Activated T-cell treated with anti-CD3 and anti-CD28 coated beads, Interleukin-2, amount 50 U/mL, for 24 hours (primary cell): ENCODE results near the gene NDUFAF3.
"Not testable (repeated sequence)": the region's sequence is repeated elsewhere in the genome, so short reads cannot be mapped to it uniquely, and the experiment has no call there.

Experiments used
- DNase-seq: peaks from one replicate; pipeline ENCODE4 v3.0.0-alpha.2; 2020
- H3K27ac Mint-ChIP-seq: 2 replicates; pipeline ENCODE4 v1.8.0; 2020; ENCODE audit warnings: mild to moderate bottlenecking, mixed read lengths
- H3K27me3 Mint-ChIP-seq: 2 replicates; pipeline ENCODE4 v1.8.0; 2020; ENCODE audit warnings: mixed read lengths
- H3K36me3 Mint-ChIP-seq: 2 replicates; pipeline ENCODE4 v1.8.0; 2020; ENCODE audit warnings: low read depth, mixed read lengths
- H3K4me1 Mint-ChIP-seq: 2 replicates; pipeline ENCODE4 v1.8.0; 2020; ENCODE audit warnings: low read depth, mixed read lengths
- H3K4me3 Mint-ChIP-seq: 2 replicates; pipeline ENCODE4 v1.8.0; 2020; ENCODE audit warnings: mild to moderate bottlenecking, moderate library complexity, mixed read lengths
- H3K9me3 Mint-ChIP-seq: 2 replicates; pipeline ENCODE4 v1.8.0; 2020; ENCODE audit warnings: mixed read lengths

Gene NDUFAF3

DNA sequence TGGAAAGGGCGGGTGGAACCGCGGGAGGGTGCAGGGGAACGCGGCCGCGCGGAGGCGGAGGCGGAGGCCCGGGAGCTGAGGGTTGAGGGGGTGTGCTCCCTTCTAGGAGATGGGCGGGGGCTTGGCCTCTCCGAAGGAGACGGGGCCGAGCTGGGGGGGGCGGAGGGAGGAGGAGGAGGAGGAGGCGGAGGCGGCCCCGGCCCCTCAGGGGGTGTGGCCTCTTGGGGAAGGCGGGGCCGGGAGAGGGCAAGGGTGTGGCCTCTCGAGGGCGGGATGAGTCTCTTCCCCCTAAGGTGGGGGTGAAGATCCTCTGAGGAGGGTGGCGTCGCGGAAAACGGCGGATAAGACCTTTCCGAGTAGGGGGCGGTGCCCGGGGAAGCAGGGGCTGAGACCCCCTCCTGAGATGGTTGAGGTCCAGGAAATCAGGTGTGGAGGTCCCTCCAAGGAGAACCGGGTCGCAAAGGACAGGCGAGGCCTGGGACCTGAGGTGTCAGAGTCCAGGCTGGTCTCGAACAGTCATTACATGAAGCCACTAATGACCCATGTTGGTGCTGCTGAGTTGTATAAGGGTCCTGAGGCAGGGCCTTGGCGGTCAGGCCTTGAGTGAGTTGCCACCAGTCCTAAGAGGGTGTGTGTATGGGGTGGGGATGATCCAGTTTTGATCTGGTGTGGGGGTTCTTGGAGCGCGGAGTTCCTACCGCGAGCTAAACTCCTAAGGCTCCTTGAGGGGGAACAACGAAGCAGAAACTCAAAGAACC lies 14.0 kb upstream of the NDUFAF3 start:
- no peaks in the 10 kb centered on the region for H3K27me3 Mint-ChIP-seq
- peak overlapping the region; percentile 97 for H3K4me3 Mint-ChIP-seq
- H3K9me3 Mint-ChIP-seq: no peaks in the 10 kb centered on the region
- H3K36me3 Mint-ChIP-seq: peaks cover 52% of the 10 kb centered on the region
- peak overlapping the region; percentile 100 for H3K27ac Mint-ChIP-seq
- H3K4me1 Mint-ChIP-seq: peaks cover 33% of the 10 kb centered on the region
- DNase-seq: peak; percentile 92

- DNase-seq, H3K9me3 Mint-ChIP-seq, H3K27me3 Mint-ChIP-seq: not testable (repeated sequence)
- Mint-ChIP-seq H3K4me1 (peaks cover 33% of the 10 kb centered on the region), H3K4me3 (peak overlapping the region; percentile 97), H3K27ac (peak overlapping the region; percentile 100), H3K36me3 (peaks cover 59% of the 10 kb centered on the region)
These were observed 13.3 kb upstream of the NDUFAF3 start for GRCh38 chr3:49008627-49009026.

GRCh38 chr3:49009396-49009795 lies 12.5 kb upstream of the NDUFAF3 start:
- DNase-seq: no peak
- H3K9me3 Mint-ChIP-seq: no peaks in the 10 kb centered on the region
- H3K27ac Mint-ChIP-seq: peak overlapping the region; percentile 18
- peaks cover 67% of the 10 kb centered on the region for H3K36me3 Mint-ChIP-seq
- peaks cover 33% of the 10 kb centered on the region for H3K4me1 Mint-ChIP-seq
- H3K27me3 Mint-ChIP-seq: no peaks in the 10 kb centered on the region
- no peak overlapping the region for H3K4me3 Mint-ChIP-seq

GRCh38 chr3:49012441-49013017 lies 9.4 kb upstream of the NDUFAF3 start:
- Mint-ChIP-seq H3K9me3 (no peaks in the 10 kb centered on the region), H3K4me3 (no peak overlapping the region), H3K36me3 (peaks cover 83% of the 10 kb centered on the region), H3K27me3 (no peaks in the 10 kb centered on the region), H3K4me1 (peaks cover 27% of the 10 kb centered on the region), H3K27ac (peak overlapping the region; percentile 57)
- no peak for DNase-seq

DNA sequence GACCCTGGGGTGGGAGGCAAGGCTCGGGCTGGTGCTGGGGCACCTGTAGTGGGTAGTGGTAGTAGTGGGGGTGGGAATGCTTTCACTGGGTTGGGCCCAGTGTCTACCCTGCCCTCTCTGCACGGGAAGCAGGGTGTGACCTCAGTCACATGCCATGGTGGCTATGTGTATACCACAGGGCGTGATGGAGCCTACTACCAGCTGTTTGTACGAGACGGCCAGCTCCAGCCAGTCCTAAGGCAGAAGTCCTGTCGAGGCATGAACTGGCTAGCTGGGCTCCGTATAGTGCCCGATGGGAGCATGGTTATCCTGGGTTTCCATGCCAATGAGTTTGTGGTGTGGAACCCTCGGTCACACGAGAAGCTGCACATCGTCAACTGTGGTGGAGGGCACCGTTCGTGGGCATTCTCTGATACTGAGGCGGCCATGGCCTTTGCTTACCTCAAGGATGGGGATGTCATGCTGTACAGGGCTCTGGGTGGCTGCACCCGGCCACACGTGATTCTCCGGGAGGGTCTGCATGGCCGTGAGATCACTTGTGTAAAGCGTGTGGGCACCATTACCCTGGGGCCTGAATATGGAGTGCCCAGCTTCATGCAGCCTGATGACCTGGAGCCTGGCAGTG lies 8.7 kb upstream of the NDUFAF3 start:
- H3K27ac Mint-ChIP-seq: peak overlapping the region; percentile 57
- DNase-seq: no peak
- H3K27me3 Mint-ChIP-seq: no peaks in the 10 kb centered on the region
- H3K36me3 Mint-ChIP-seq: peaks cover 78% of the 10 kb centered on the region
- H3K9me3 Mint-ChIP-seq: no peaks in the 10 kb centered on the region
- no peak overlapping the region for H3K4me3 Mint-ChIP-seq
- peaks cover 27% of the 10 kb centered on the region for H3K4me1 Mint-ChIP-seq

- no peaks in the 10 kb centered on the region for H3K9me3 Mint-ChIP-seq
- H3K36me3 Mint-ChIP-seq: peaks cover 78% of the 10 kb centered on the region
- no peaks in the 10 kb centered on the region for H3K27me3 Mint-ChIP-seq
- DNase-seq: peak; percentile 66
- peaks cover 25% of the 10 kb centered on the region for H3K4me1 Mint-ChIP-seq
- H3K27ac Mint-ChIP-seq: peak overlapping the region; percentile 44
- H3K4me3 Mint-ChIP-seq: no peak overlapping the region
These were observed 7.9 kb upstream of the NDUFAF3 start for GRCh38 chr3:49013738-49014660.

DNA sequence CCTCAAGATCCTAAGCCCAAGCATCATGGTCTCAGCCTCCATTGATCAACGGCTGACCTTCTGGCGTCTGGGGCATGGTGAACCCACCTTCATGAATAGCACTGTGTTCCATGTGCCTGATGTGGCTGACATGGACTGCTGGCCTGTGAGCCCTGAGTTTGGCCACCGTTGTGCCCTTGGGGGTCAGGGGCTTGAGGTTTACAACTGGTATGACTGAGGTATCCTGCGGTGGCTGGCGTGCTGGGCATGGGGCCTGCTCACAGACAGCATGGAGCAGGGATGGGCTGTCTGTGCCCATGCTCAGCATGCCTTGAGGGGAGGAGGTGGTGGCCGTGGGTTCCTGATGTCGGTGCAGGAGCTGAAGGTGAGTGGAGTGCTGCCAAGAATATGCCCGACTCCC lies 6.8 kb upstream of the NDUFAF3 start:
- no peaks in the 10 kb centered on the region for H3K27me3 Mint-ChIP-seq
- H3K27ac Mint-ChIP-seq: peak overlapping the region; percentile 59
- H3K4me3 Mint-ChIP-seq: no peak overlapping the region
- peaks cover 27% of the 10 kb centered on the region for H3K4me1 Mint-ChIP-seq
- no peaks in the 10 kb centered on the region for H3K9me3 Mint-ChIP-seq
- no peak for DNase-seq
- H3K36me3 Mint-ChIP-seq: peaks cover 77% of the 10 kb centered on the region

- Mint-ChIP-seq H3K4me1 (peaks cover 30% of the 10 kb centered on the region), H3K9me3 (no peaks in the 10 kb centered on the region), H3K27me3 (no peaks in the 10 kb centered on the region), H3K27ac (peak overlapping the region; percentile 46), H3K4me3 (no peak overlapping the region), H3K36me3 (peaks cover 81% of the 10 kb centered on the region)
- DNase-seq: no peak
These were observed 6.2 kb upstream of the NDUFAF3 start for GRCh38 chr3:49015765-49016164.

DNA sequence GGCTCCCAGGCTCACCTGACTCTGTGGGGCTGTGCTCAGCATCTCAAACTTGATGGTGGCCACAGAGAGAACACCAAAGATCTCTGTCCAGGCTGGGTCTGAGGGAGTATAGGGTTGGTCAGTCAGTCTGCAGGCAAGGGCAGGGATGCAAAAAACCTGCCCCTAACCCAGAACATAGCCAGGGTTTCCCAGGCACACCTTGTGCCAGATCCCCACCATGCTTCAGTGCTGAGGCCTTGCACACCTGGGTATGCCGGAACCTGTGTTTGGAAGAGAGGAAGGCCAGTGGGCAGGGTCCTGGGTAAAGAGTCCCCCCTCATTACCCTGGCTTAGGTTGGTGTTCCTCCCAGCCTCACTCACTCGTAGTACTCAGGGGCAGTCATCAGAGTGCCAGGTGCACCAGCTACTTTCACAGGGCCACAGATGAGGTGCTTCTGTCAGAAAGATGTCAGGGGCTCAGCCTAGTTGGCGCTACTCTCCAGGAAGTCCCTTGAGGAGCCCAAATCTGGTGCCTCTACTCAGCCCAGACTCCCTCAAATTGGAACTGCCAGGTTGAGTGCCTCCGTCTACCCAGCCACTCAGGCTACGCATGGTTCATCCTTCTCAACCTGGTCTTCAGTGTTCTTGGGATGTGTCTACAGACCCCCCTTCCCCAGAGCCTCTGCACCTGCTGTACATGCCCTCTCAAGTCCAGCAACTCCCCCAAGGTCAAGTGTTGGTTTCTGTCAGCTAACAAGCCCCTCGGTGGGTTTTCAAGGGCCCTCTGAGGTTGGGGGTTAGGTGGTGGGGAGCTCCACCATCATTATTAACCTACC lies 5.3 kb upstream of the NDUFAF3 start:
- H3K4me1 Mint-ChIP-seq: peaks cover 30% of the 10 kb centered on the region
- H3K4me3 Mint-ChIP-seq: peak overlapping the region; percentile 90
- H3K27me3 Mint-ChIP-seq: no peaks in the 10 kb centered on the region

GRCh38 chr3:49017229-49017970 lies 4.5 kb upstream of the NDUFAF3 start:
- peak overlapping the region; percentile 90 for H3K4me3 Mint-ChIP-seq
- H3K4me1 Mint-ChIP-seq: peaks cover 26% of the 10 kb centered on the region
- no peaks in the 10 kb centered on the region for H3K27me3 Mint-ChIP-seq
- H3K9me3 Mint-ChIP-seq: no peaks in the 10 kb centered on the region
- H3K27ac Mint-ChIP-seq: peak overlapping the region; percentile 73
- H3K36me3 Mint-ChIP-seq: peaks cover 74% of the 10 kb centered on the region
- peak; percentile 45 for DNase-seq

More for the DNA sequence above, 5.3 kb upstream of the NDUFAF3 start:
- H3K9me3 Mint-ChIP-seq: no peaks in the 10 kb centered on the region
- peaks cover 79% of the 10 kb centered on the region for H3K36me3 Mint-ChIP-seq
- peak overlapping the region; percentile 46 for H3K27ac Mint-ChIP-seq
- no peak for DNase-seq

DNA sequence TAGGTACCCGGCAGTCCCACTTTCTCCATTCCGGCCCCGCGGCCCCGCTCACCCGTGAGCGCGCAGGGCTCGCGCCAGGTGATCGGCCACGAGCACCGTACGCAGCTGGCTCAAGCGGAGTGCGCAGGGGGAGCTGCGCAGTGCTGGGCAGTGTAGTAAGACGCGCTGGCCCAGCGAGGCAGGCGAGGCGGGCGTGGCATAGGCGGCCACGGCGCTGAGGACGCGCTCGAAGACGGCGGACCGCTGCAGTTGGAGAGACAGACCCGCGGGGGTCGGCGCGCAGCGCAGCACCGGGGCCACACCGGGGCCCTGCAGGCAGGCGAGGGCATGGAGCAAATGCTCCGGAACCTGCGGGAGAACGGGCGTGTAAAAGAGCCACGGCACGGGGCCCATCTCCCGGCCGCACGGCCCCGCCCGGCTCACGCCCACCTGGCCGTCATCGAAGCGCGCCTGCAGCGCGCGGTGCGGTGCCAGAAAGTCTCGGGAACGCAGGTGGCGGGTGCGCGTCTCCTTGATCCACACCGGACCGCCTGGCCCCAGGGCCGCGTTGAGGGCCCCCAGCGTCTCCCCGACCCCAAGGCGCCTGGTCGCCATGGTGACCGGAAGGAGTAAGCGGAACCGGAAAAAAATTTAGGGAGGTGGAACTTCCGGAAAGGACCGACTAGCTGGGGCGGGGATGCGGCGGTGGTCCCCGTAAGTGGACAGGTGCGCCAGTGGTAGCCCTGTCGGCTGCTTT lies 3.8 kb upstream of the NDUFAF3 start, which contains the start of gene DALRD3:
TSS of gene DALRD3 (minus strand) at position 610 of the 736 bp plus-strand sequence. CDS start at position 594, 16 bp downstream.
- peak within 1 kb of the TSS; percentile 89 for H3K27ac Mint-ChIP-seq
- peaks cover 30% of the 10 kb centered on the region for H3K4me1 Mint-ChIP-seq
- H3K9me3 Mint-ChIP-seq: no peaks in the 10 kb centered on the region
- no peaks in the 10 kb centered on the region for H3K27me3 Mint-ChIP-seq
- peak within 1 kb of the TSS; percentile 90 for H3K4me3 Mint-ChIP-seq
- DNase-seq: peak; percentile 80
- H3K36me3 Mint-ChIP-seq: peaks cover 74% of the 10 kb centered on the region

DNA sequence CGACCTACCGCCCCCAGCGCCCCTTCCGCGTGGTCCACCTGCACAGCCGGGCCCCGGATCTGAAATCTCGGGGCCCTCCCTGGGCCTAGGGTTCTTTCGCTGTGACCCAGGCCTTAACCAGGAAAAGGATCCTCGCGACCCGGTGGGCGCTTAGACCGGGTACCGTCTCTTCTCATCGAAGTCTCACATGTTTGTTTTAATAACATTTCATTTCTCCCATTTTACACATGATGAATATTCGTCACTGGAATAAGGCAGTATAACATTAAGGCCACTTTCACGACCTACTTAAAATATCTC lies 3.3 kb upstream of the NDUFAF3 start:
- peak overlapping the region; percentile 90 for H3K4me3 Mint-ChIP-seq
- no peaks in the 10 kb centered on the region for H3K9me3 Mint-ChIP-seq
- peak overlapping the region; percentile 89 for H3K27ac Mint-ChIP-seq
- peaks cover 34% of the 10 kb centered on the region for H3K4me1 Mint-ChIP-seq
- peaks cover 74% of the 10 kb centered on the region for H3K36me3 Mint-ChIP-seq
- H3K27me3 Mint-ChIP-seq: no peaks in the 10 kb centered on the region
- DNase-seq: no peak

GRCh38 chr3:49019941-49020329 lies 2.0 kb upstream of the NDUFAF3 start:
- Mint-ChIP-seq H3K9me3 (no peaks in the 10 kb centered on the region), H3K4me1 (peaks cover 47% of the 10 kb centered on the region), H3K4me3 (peak overlapping the region; percentile 90), H3K27me3 (no peaks in the 10 kb centered on the region), H3K27ac (peak overlapping the region; percentile 96), H3K36me3 (peaks cover 74% of the 10 kb centered on the region)
- no peak for DNase-seq
